GM18508 (cell line): ENCODE measurements around the gene EVA1A.
"Not testable (repeated sequence)": the region's sequence is repeated elsewhere in the genome, so short reads cannot be mapped to it uniquely, and the experiment has no call there.

ENCODE experiments used
- ATAC-seq: cut with Tn5 transposase; IDR thresholded peaks from one replicate; pipeline ENCODE4 v1.9.1; 2021; ENCODE audit warnings: moderate number of reproducible peaks; ENCODE audit not compliant: insufficient read depth, unreplicated experiment

Gene EVA1A

GRCh38 chr2:75493230-75493629 lies 67.5 kb downstream of the EVA1A start:
- no peak for ATAC-seq

GRCh38 chr2:75491129-75491753 lies 69.5 kb downstream of the EVA1A start:
- no peak for ATAC-seq

GRCh38 chr2:75489721-75490120 lies 71.0 kb downstream of the EVA1A start:
- no peak for ATAC-seq

GRCh38 chr2:75488157-75488556 lies 72.6 kb downstream of the EVA1A start:
- ATAC-seq: no peak

- not testable (repeated sequence) for ATAC-seq
Measured at GRCh38 chr2:75486735-75487134, 74.0 kb downstream of the EVA1A start.

GRCh38 chr2:75484840-75485239 lies 75.9 kb downstream of the EVA1A start:
- ATAC-seq: no peak

GRCh38 chr2:75483878-75484277 lies 76.9 kb downstream of the EVA1A start:
- no peak for ATAC-seq

- no peak for ATAC-seq
Measured at GRCh38 chr2:75482398-75482797, 78.3 kb downstream of the EVA1A start.

- no peak for ATAC-seq
Measured at GRCh38 chr2:75480971-75481836, 79.5 kb downstream of the EVA1A start.

GRCh38 chr2:75477696-75478095 lies 83.0 kb downstream of the EVA1A start:
- ATAC-seq: not testable (repeated sequence)

GRCh38 chr2:75476761-75477160 lies 84.0 kb downstream of the EVA1A start:
- ATAC-seq: no peak

GRCh38 chr2:75475976-75476375 lies 84.8 kb downstream of the EVA1A start:
- ATAC-seq: no peak

GRCh38 chr2:75475049-75475448 lies 85.7 kb downstream of the EVA1A start:
- no peak for ATAC-seq

GRCh38 chr2:75474115-75474514 lies 86.6 kb downstream of the EVA1A start:
- ATAC-seq: no peak

- no peak for ATAC-seq
Measured at GRCh38 chr2:75466708-75467311, 93.9 kb downstream of the EVA1A start.

GRCh38 chr2:75465317-75465984 lies 95.3 kb downstream of the EVA1A start:
- ATAC-seq: no peak

GRCh38 chr2:75464348-75464946 lies 96.3 kb downstream of the EVA1A start:
- no peak for ATAC-seq

GRCh38 chr2:75462721-75463120 lies 98.0 kb downstream of the EVA1A start:
- no peak for ATAC-seq

- no peak for ATAC-seq
Measured at GRCh38 chr2:75462206-75462605, 98.5 kb downstream of the EVA1A start.

GRCh38 chr2:75460630-75461029 lies 100.1 kb downstream of the EVA1A start:
- no peak for ATAC-seq
